GM23338 (cell line): ENCODE results near the gene TBX3. TPM values are rescaled to one million over a fixed set of nuclear protein-coding genes. Genes with fewer than 3 reads are reported as not detected.
A peak's percentile ranks its signal among the peaks of the same experiment; 100 is the strongest.

Experiments
- ATAC-seq: fragments of 200-7000 bp; cut with Tn5 transposase; 3 replicates; pipeline ENCODE4 v1.9.1; 2020
- DNase-seq: peaks from one replicate; pipeline ENCODE4 v3.0.0-alpha.2; 2015; ENCODE audit warnings: low spot score
- H2AFZ ChIP-seq: fragments of 200-600 bp; sonication (generic); 2 replicates; pipeline ENCODE4 v1.8.0; 2016; ENCODE audit warnings: antibody characterized with exemption, mild to moderate bottlenecking, moderate library complexity
- H3F3A ChIP-seq: fragments of 200-600 bp; sonication (generic); replicated peaks from 2 replicates; pipeline ENCODE4 v1.8.0; 2017; ENCODE audit warnings: antibody characterized with exemption, mixed run types, low read depth
- H3K27ac ChIP-seq: fragments of 200-600 bp; sonication (generic); 2 replicates; pipeline ENCODE4 v1.6.1; 2016; ENCODE audit warnings: low read depth
- H3K27me3 ChIP-seq: fragments of 200-600 bp; sonication (generic); 2 replicates; pipeline ENCODE4 v1.8.0; 2016; ENCODE audit warnings: mild to moderate bottlenecking, mixed run types, moderate library complexity; ENCODE audit not compliant: insufficient read depth
- H3K36me3 ChIP-seq: fragments of 200-600 bp; sonication (generic); 2 replicates; pipeline ENCODE4 v1.8.0; 2016; ENCODE audit warnings: mild to moderate bottlenecking; ENCODE audit not compliant: insufficient read depth
- H3K4me1 ChIP-seq: fragments of 200-600 bp; sonication (generic); 2 replicates; pipeline ENCODE4 v1.8.0; 2016; ENCODE audit warnings: mild to moderate bottlenecking, moderate library complexity; ENCODE audit not compliant: insufficient read depth
- H3K4me2 ChIP-seq: fragments of 200-600 bp; sonication (generic); 2 replicates; pipeline ENCODE4 v1.7.1; 2017; ENCODE audit warnings: mixed run types
- H3K4me3 ChIP-seq: fragments of 200-600 bp; sonication (generic); 2 replicates; pipeline ENCODE4 v1.6.1; 2016; ENCODE audit warnings: mixed run types
- H3K79me2 ChIP-seq: fragments of 200-600 bp; sonication (generic); replicated peaks from 2 replicates; pipeline ENCODE4 v1.8.0; 2017; ENCODE audit warnings: mild to moderate bottlenecking; ENCODE audit not compliant: insufficient read depth
- H3K9me2 ChIP-seq: fragments of 200-600 bp; sonication (generic); 2 replicates; pipeline ENCODE4 v1.8.0; 2017; ENCODE audit not compliant: insufficient read depth
- H4K20me1 ChIP-seq: fragments of 200-600 bp; sonication (generic); replicated peaks from 2 replicates; pipeline ENCODE4 v1.8.0; 2017; ENCODE audit warnings: mild to moderate bottlenecking; ENCODE audit not compliant: insufficient read depth
- H3K27ac Mint-ChIP-seq: 2 replicates; pipeline ENCODE4 v1.8.0; 2020; ENCODE audit warnings: inconsistent platforms, mild to moderate bottlenecking, moderate library complexity, mixed read lengths
- H3K27me3 Mint-ChIP-seq: 3 replicates; pipeline ENCODE4 v1.8.0; 2022; ENCODE audit warnings: low read depth, mild to moderate bottlenecking, moderate library complexity, mixed read lengths, inconsistent platforms; ENCODE audit not compliant: insufficient read depth, poor library complexity
- H3K36me3 Mint-ChIP-seq: 3 replicates; pipeline ENCODE4 v1.8.0; 2021; ENCODE audit warnings: low read depth, mild to moderate bottlenecking, inconsistent platforms, moderate library complexity, mixed read lengths
- H3K4me1 Mint-ChIP-seq: 3 replicates; pipeline ENCODE4 v1.8.0; 2020; ENCODE audit warnings: mild to moderate bottlenecking, inconsistent platforms, mixed read lengths
- H3K4me3 Mint-ChIP-seq: 3 replicates; pipeline ENCODE4 v1.8.0; 2021; ENCODE audit warnings: moderate library complexity, mild to moderate bottlenecking, inconsistent platforms, mixed read lengths
- H3K9me3 Mint-ChIP-seq: 3 replicates; pipeline ENCODE4 v1.8.0; 2020; ENCODE audit warnings: moderate library complexity, mild to moderate bottlenecking, inconsistent platforms, mixed read lengths
- ETS1 ChIP-seq: IDR thresholded peaks from 2 replicates; pipeline ENCODE4 v1.6.1; 2016; ENCODE audit warnings: antibody characterized with exemption
- EZH2phosphoT487 ChIP-seq: fragments of 200-600 bp; sonication (generic); IDR thresholded peaks from one replicate; pipeline ENCODE4 v1.8.1; 2018; ENCODE audit warnings: antibody characterized with exemption; ENCODE audit not compliant: unreplicated experiment
- JUNB ChIP-seq: IDR thresholded peaks from one replicate; pipeline ENCODE4 v1.6.1; 2016; ENCODE audit warnings: antibody characterized with exemption; ENCODE audit not compliant: unreplicated experiment
- NANOG ChIP-seq: IDR thresholded peaks from 2 replicates; pipeline ENCODE4 v1.6.1; 2016; ENCODE audit warnings: antibody characterized with exemption, borderline replicate concordance
- ZNF114 ChIP-seq: fragments of 250-450 bp; sonication (Bioruptor Pico); IDR thresholded peaks from 2 replicates; pipeline ENCODE4 v1.5.0; 2020; ENCODE audit warnings: mild to moderate bottlenecking, moderate library complexity
- ZNF462 ChIP-seq: fragments of 250-450 bp; sonication (Bioruptor Pico); IDR thresholded peaks from 2 replicates; pipeline ENCODE4 v1.5.0; 2020; ENCODE audit warnings: mild to moderate bottlenecking, moderate library complexity
- polyA plus RNA-seq: library from polyadenylated mRNA; unstranded; fragments of >200 nt; fragmentation: Nextera tagmentation; extraction: Ambion mirVana; gene quantifications from 2 replicates; pipeline ENCODE4 v1.2.1, GENCODE V29; 2016
- total RNA-seq: library from RNA; depleted of rRNA; stranded (reverse); fragments of >200 nt; shearing (Covaris generic); gene quantifications from 2 replicates; pipeline ENCODE4 v1.2.3, GENCODE V29; 2014

The TBX3 gene
- total and polyA plus RNA-seq, 2 experiments from 2014 or later, result 0.18 to 0.24 TPM

DNA sequence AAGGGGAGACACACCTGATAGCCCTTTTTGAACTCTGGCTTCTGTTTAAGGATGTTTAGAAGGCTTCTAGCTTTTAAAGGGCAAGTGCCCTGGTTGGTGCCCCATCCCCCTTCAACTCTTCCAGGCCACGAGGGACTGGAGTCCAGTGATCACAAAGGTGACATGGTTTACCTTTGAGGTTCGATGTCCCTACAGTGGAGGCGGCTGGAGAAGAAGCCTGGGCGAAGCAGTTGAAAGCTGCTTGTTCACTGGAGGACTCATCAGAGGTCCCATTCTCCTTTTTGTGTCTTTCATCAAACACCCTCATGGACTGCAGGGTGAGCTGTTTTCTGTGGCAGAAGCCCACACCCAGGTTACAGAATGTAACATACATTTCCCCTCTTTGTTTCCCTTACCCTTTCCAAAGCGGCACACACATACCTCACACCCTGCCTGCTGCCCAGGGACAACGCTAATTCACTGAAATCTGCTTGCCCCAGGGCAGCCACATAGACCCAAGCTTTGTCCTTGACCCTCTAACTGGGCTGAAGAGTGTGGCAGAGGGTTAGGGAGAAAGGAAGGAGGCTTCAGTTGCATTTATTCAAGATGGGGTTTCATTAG, 7.7 kb downstream of the TBX3 start (continued):
- TF ChIP-seq ZNF462 (CRISPR knock-in tag) (no peak), NANOG (no peak), EZH2phosphoT487 (no peak)

- H3K4me3 Mint-ChIP-seq, result peak overlapping the region; percentile 61
- Histone ChIP-seq H3K79me2 (no peaks in the 10 kb centered on the region), H3K27me3 (peaks cover 100% of the 10 kb centered on the region), H2AFZ (peak overlapping the region; percentile 48), H3K9me2 (no peaks in the 10 kb centered on the region), H3F3A (peaks cover 38% of the 10 kb centered on the region), H3K4me1 (peaks cover 88% of the 10 kb centered on the region), H3K36me3 (no peaks in the 10 kb centered on the region), H3K27ac (no peak overlapping the region), H3K4me3 (peak overlapping the region; percentile 46; the same call in 1 of the 2 replicates), H4K20me1 (peaks cover 9% of the 10 kb centered on the region; the same call in 1 of the 2 replicates), H3K4me2 (peak overlapping the region; percentile 85)
- peaks cover 99% of the 10 kb centered on the region for H3K27me3 Mint-ChIP-seq
- no peaks in the 10 kb centered on the region for H3K9me3 Mint-ChIP-seq
- no peak overlapping the region for H3K27ac Mint-ChIP-seq
- ATAC-seq (peak; percentile 42), DNase-seq (peak; percentile 62)
- H3K4me1 Mint-ChIP-seq, result peaks cover 72% of the 10 kb centered on the region
- no peaks in the 10 kb centered on the region for H3K36me3 Mint-ChIP-seq
- TF ChIP-seq JUNB (no peak), ZNF462 (CRISPR knock-in tag) (no peak), EZH2phosphoT487 (no peak), ZNF114 (CRISPR knock-in tag) (no peak), NANOG (no peak), ETS1 (no peak)
These were observed 9.5 kb downstream of the TBX3 start for GRCh38 chr12:114674251-114675047.
